GM18867 (cell line): ENCODE results near the gene ADGRV1.
A peak's percentile ranks its signal among the peaks of the same experiment; 100 is the strongest.

Source experiments
- ATAC-seq: cut with Tn5 transposase; IDR thresholded peaks from one replicate; pipeline ENCODE4 v1.9.1; 2021; ENCODE audit warnings: mild to moderate bottlenecking, moderate library complexity; ENCODE audit not compliant: unreplicated experiment

Gene ADGRV1

DNA sequence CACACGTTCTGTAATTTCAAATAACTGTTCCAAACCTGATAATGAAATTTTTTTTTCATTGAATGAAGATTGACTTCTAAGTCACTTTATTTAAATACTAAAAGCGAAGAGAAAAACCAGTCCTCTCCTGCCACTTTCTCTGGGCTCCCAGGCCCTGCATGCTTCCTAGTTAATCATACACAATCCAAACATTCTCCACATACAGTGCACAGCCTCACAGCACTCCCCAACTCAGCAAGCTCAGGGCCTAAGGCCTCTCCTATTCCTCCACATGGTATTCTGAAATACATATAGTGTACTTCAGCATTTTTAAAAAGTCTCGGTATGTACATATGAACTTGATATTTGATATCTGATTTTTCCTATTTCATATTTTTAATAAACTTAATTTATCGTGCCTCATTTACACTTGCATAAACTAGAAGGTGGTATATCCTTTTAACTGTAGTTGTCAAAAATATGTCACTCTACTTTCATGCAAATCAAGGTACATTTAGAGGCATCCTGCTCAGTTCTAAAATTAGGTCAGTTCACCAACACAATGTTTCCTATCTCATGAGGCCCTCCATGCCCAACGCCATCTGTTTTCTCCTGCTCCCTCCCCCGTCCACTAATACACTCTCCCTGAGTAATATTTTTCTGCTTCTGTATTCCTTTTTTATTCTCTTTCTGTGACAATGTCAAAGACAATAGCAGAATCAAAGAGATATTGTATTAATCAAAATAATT is 617.9 kb downstream of the ADGRV1 start:
- ATAC-seq, result peak; percentile 42

DNA sequence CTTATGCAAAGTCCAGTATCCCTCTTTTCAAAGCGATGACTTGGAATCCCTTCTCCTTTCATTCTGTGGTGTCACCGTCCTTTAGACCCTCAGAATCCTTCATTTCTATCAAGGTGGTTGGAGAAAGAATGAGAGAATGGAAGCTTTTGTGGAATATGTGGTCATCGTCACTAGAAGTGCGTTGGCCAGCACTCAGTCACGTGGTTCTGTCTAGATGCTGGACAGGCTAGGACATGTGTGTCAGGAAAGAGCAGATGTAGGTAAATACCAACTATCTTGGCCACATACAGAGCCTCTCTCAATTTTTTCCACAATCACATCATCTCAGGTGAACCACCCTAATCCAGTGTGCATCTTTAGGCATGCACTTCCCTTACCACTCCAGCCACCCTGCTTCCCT is 618.5 kb downstream of the ADGRV1 start:
- no peak for ATAC-seq

DNA sequence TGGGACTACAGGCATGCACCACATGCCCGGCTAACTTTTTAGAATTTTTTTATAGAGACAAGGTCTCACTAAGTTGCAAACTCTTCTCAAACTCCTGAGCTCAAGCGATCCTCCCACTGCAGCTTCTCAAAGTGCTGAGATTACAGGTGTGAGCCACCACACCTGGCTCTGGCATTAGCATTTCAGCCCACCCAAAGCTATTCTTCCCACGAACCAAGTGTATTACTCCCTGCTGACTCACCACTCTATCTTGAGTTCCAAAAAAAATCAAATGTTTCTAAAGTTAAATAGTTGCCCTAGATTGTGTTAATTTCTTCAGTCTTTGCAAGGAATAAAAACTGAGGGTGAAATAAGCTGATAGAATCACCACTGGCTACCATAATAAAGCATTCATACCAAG is 619.0 kb downstream of the ADGRV1 start:
- ATAC-seq, result no peak

DNA sequence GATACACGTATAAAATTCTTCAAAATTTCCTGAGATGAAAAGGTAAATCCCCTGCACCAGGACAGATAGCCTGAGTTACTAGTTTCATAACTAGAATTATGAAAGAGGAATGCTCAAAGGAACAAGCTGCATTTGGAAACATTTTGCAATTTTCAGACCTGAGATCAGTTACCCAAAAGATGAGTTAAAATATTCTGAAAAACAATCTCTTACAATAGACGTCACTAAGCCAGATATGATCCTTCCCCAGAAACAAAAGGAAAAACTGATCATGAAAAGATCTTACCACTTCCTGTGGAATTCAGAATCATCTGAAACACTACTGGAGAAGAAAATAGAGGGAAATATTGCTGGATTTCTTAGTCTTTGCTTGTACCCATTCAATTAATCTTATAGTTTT is 619.9 kb downstream of the ADGRV1 start:
- no peak for ATAC-seq

DNA sequence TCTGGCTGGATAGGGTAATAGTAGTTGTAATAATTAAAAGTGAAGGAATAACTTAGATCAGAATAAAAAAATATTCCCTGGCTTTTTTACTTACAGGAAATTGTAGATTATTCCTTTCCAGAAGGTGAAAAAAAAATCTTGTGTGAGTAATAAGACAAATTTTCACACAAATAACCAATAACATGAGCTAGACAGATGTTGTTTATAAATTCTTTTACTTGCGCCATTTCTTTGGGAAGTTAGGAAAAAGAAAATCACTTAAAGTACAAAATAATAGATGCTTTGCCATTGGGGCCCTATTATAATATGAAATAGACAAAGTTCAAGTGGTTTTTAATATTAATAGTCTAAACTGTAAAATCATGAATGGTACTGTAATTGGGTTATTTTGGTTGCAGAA is 620.4 kb downstream of the ADGRV1 start:
- ATAC-seq, result no peak

DNA sequence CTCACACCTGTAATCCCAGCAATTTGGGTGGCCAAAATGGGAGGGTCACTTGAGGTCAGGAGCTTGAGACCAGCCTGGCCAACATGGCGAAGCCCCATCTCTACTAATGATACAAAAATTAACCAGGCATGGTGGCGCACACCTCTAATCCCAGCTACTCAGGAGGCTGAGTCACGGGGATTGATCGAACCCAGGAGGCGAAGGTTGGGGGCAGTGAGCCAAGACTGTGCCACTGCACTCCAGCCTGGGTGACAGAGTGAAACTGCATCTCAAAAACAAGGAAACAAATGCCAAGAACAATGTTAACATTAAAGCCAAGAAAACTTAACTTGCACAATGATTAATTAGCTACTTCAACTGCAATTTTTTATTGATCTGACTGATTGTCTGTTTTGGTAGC is 621.9 kb downstream of the ADGRV1 start:
- no peak for ATAC-seq

DNA sequence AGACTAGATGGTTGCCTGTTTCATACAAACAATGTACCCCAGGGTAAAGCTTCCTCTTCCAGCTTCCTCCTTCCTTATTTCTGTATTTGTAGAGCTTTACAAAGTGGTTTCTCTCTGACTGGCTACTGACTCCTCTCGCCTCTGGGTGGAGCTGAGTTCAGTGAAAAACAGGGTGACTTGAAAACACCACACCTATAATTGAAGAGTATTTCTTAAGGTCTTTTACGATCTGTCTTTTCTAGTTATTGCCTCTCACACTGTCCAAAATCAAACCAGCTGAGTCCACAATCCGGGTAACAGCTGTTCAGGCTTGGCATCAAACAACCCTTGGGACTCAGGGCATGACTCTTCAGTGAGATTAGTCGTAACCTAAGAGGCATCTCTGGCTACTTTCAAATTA is 624.2 kb downstream of the ADGRV1 start:
- ATAC-seq, result peak; percentile 72

DNA sequence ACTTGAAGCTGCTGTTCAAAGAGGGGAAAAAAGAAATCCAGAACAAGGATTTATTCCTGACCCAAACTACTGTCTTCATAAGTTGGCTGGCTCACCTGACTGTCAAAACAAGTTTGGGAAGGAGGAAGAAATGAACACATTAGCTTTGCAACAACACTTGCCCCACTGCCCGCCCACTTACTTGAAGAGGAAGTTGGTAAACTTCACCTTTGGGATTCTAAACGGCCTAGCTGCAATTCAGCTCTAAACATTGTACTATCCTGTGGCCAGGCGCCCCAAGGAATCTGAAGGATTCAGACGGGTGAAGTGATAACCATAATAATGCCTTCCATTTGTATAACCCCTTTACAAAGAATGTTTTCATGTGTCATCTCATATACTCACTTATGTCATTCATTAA is 625.1 kb downstream of the ADGRV1 start:
- ATAC-seq, result no peak

DNA sequence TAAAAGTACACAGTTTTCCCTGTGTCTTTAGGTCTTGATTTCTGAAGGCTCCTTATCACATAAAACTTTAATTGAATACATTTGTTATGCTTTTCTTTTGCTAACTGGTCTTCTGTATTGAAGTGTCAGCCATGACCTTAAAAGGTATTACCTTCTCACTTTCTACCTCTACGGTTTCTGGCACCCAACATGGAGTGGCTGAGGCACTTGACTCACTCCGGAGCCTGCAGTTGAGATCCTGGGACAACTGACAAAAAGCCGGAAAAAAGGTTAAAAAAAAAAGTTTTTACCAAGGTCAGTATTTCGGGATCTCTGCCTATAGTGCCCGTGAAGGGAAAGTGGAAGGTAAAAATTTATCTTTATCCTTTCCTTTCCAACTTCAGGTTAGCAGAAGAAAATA is 627.5 kb downstream of the ADGRV1 start:
- no peak for ATAC-seq

DNA sequence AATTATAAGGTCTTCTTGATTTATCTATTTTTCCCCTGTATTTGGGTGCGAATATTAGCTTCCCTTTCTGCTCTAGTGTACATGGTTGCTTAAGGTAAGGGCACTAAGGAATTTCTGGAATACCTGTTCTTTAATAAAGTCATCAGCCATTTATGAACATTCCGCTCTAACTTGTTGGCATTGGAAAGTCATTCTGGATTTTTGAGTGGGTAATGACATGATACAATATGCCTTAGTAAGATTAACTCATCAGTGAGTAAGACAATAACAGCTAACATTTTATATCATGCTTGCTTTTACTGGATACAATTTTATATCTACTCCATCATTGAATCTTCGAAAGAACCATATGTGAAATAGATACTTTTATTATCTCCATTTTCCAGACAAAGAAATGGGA is 628.4 kb downstream of the ADGRV1 start:
- ATAC-seq, result no peak

DNA sequence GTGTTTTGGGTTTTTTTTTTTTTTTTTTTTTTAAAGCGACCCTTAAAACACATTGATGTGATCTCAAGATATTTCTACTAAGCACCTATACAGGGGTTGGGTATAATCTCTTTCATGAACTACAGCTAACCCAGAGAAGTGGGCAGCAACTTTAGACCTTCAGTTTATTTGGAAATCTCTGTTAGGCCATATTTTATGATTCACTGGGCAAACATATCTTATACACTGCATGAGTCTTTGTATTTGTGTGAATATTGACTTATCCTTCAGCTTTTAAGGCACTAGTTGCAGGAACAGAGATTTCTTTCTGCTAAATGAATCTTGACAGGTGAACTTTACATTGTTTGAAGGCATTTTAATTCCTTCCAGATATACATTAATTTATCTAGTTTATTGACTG is 630.2 kb downstream of the ADGRV1 start:
- no peak for ATAC-seq

DNA sequence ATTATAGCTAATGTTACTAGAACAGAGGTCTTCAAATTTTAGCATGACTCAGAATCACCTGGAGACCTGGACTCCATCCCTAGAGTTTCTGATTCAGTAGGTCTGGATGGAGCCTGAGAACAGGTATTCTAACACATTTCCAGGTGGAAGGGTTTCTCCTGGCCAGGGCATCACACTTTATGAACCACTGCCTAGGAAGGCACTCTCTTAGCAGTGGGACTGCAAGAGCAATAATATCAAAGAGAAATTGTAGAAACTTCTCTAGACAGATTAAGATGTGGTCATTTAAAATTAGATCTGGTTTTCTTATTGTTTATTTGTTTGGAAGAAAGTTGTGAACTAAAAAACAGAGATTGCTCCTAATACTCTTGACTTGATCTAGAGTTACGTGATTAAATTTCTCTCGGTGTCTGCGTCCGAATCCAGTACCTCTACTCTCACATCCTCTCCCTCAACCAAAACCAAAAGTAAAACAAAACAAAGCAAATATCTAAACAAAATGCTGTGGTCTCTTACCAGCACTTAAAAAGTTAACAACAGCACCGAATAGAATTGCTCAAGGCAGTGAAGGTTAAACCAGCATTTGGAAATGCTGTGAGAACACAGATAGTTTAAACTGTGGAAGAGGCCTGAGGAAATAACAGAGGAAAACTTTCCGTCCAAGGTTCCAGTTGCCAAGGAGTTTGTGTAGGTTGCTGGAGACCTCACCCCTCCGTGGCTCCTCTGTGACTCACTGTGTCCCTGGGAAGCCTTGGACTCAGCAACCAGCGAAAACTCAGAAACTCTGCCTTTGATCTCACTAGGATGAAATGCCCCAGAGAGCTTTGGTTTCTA is 631.1 kb downstream of the ADGRV1 start:
- peak; percentile 92 for ATAC-seq

DNA sequence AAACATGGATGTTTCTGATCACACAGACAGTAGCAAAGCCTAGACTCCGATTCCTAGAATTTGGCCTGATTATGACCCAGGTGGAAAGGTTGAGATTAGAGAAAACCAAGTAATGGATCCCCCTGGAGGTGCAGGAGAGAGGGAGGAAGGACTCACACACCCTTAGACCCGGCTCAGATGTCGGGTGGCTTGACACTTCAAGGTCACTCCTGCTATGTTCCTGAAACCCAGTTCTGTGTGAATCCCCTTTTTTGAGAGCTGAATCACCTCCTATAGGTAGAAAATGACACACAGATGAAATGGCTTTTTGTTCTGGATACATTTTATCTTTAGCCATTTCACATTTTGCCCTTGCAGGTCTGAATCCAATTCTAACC is 631.7 kb downstream of the ADGRV1 start:
- peak; percentile 16 for ATAC-seq

DNA sequence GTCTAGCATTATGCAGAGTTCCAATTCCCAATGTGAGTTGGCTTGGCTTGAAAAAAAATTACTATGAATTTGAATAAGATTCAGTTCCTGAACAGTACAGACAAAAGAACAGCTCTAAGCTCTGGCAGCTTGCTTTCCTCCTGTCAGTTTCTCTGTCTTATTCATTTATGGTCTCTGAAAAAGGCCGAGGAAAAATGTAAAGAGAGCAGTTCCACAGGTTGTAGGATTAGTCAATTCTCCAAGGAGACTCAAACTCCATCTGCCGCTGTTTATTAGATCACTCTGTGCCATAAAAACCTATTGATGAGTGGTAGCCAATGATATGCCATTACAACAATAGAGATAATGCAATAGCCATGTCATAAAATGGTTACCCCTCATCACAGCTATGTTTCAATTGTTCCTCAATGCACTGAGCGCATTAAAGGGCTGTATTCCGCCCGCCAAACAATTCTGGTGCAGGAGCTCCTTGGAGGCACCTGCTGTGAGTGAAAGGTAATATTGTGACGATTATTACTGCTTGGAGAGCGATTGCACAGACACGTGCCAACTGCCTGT is 636.3 kb downstream of the ADGRV1 start:
- no peak for ATAC-seq

DNA sequence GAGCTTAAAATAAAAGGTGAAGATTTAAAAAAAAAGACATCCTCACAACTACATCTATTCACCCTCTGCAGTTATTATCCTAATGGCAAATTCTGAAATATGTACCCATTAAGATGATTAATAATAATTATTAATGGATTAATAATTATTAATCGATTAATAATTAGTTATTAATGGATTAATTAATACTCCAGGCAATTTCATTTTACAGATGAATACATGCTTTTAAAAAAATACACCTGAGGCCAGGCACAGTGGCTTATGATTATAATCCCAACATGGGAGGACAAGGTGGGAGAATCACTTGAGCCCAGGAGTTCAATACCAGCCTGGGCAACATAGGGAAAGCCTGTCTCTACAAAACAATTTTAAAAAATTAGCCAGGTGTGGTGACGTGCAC is 642.1 kb downstream of the ADGRV1 start:
- ATAC-seq, result no peak

DNA sequence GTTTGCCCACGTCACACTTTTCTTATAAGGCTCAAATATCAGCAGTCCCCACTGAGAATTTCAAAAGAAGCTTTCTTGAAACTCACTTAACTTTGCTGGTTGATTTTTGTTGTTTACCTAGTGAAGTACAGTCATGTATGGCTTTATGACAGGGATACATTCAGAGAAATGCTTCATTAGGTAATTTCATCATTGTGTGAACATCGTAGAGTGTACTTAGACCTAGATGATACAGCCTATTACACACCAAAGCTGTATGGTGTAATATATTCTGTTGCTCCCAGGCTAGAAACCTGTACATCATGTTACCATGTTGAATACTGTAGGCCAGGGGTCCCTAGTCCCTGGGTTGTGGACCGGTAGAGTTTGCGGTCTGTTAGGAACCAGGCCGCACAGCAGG is 647.5 kb downstream of the ADGRV1 start:
- ATAC-seq, result no peak

DNA sequence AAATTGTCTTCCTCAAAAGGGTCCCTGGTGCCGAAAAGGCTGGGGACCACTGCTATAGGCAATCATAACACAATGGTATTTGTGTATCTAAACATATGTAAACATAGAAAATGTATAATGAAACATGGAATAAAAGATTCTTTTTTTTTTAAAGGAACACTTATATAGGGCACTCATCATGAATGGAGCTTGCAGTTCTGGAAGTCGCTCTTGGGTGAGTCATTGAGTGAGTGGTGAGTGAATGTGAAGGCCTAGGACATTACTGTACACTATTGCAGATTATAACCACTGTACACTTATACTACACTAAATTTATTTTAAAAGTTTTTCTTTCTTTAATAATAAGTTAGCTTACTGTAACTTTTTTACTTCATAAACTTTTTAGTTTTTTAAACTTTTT is 648.1 kb downstream of the ADGRV1 start:
- ATAC-seq, result no peak

DNA sequence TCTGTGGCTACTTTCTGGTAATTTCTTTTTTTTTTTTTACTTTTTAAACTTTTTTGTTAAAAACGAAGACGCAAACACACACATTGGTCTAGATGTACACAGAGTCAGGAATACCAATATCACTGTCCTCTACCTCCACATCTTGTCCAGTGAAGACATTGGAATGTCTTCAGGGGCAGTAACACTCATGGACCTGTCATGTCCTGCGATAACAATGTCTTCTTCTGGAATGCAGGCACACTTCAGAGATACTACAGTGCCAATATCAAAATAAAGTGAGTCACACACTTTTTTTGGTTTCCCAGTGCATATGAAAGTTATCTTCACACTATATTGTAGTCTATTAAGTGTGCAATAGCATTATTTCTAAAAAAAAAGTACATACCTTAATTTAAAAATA is 648.7 kb downstream of the ADGRV1 start:
- no peak for ATAC-seq

DNA sequence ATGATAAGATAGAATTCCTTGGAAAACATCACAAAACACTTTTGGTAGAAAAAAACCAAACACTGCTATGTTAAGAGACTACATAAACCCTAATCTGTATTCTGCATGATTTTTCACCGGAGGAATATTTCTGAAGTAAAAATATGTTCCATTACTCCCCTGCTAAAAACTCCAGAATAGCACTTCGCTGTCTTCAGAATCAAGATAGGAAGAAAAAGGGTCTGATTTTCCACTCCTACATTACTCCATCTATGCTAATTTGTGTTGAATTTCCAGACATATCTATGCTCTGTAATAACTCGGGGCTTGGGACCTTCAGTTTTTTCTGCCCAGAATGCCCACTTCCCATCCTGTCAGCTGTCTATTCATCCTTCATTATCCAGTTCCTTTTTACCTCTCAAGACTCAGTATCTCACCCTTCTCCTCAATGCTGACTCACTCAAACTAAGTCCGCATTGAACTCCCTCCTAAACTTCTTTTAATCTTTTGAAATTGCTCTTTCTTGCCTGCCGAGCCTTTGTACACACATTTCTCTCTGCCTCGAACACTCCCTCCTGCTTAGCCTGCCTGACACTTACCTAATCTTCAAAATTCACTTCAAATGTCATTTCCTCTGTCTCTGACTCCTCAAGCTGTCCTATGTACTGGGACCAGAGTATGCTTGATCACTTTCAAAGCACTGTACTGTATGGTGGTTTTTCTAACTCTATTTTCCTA is 653.6 kb downstream of the ADGRV1 start:
- no peak for ATAC-seq

DNA sequence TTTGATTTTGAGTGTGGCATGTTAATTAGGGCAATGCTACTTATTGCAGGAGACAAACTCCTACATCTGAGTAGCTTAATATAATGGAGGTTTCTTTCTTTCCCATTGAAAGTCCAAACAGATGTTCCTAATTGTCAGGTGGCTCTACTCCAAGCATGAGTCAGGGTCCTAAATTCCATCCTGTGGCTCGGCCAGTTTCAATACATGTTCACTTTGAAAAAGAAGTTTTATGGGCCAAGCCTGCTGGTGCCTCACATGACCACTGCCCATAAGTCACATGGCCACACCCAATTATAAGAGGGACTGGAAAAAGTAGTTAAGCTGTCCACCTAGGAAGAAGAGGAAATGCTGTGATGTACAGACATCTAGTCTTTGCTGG is 654.1 kb downstream of the ADGRV1 start:
- ATAC-seq, result no peak
